Fibroblast of lung (primary cell): Measurements from ENCODE around the gene FUCA1. TPM values are rescaled to one million over a fixed set of nuclear protein-coding genes. Genes with fewer than 3 reads are reported as not detected.

Source experiments
- DNase-seq, 2 donors: peaks; one replicate each; pipeline versions ENCODE4 v3.0.0 to v3.0.0-alpha.2; 2010; ENCODE audit warnings: low read depth in 2 of 2
- H2AFZ ChIP-seq: 2 replicates; pipeline ENCODE4 v1.5.1; 2012; ENCODE audit warnings: low read length, control low read depth, inconsistent platforms
- H3K27ac ChIP-seq: 2 replicates; pipeline ENCODE4 v1.5.1; 2011; ENCODE audit warnings: low read length, control low read depth; ENCODE audit not compliant: insufficient read depth
- H3K27me3 ChIP-seq: 2 replicates; pipeline ENCODE4 v1.5.1; 2011; ENCODE audit warnings: mild to moderate bottlenecking, low read length; ENCODE audit not compliant: control insufficient read depth, insufficient read depth
- H3K36me3 ChIP-seq: 2 replicates; pipeline ENCODE4 v1.5.1; 2011; ENCODE audit warnings: low read length; ENCODE audit not compliant: control insufficient read depth, insufficient read depth
- H3K4me1 ChIP-seq: 2 replicates; pipeline ENCODE4 v1.5.1; 2011; ENCODE audit warnings: low read length; ENCODE audit not compliant: control insufficient read depth, insufficient read depth; ENCODE audit errors: extremely low read depth
- H3K4me2 ChIP-seq: 2 replicates; pipeline ENCODE4 v1.5.1; 2011; ENCODE audit warnings: low read length, control low read depth; ENCODE audit not compliant: insufficient read depth; ENCODE audit errors: extremely low read depth
- H3K4me3 ChIP-seq, 4 experiments: fragments of 200-600 bp in 1 of 4; sonication (generic) in 1 of 4; replicated peaks in 1 of 4; 2 replicates each; pipeline ENCODE4 v1.5.1; 2011 to 2016; ENCODE audit warnings: low read length in 4 of 4, low read depth in 3 of 4, mild to moderate bottlenecking in 3 of 4, control low read depth in 2 of 4, inconsistent platforms in 1 of 4, mixed read lengths in 1 of 4; ENCODE audit not compliant: insufficient read depth in 1 of 4; ENCODE audit errors: control extremely low read depth in 1 of 4
- H3K79me2 ChIP-seq: 2 replicates; pipeline ENCODE4 v1.5.1; 2012; ENCODE audit warnings: mild to moderate bottlenecking, low read length, inconsistent platforms; ENCODE audit not compliant: control insufficient read depth, insufficient read depth
- H3K9ac ChIP-seq: 2 replicates; pipeline ENCODE4 v1.5.1; 2011; ENCODE audit warnings: mild to moderate bottlenecking, low read length, control low read depth; ENCODE audit not compliant: insufficient read depth
- H3K9me3 ChIP-seq: 2 replicates; pipeline ENCODE4 v1.5.1; 2012; ENCODE audit warnings: low read depth, low read length; ENCODE audit not compliant: control insufficient read depth, insufficient read depth
- H4K20me1 ChIP-seq: 2 replicates; pipeline ENCODE4 v1.5.1; 2011; ENCODE audit warnings: low read length; ENCODE audit not compliant: control insufficient read depth, insufficient read depth; ENCODE audit errors: extremely low read depth
- CTCF ChIP-seq, 2 donors: IDR thresholded peaks in 1 of 2; conservative IDR thresholded peaks in 1 of 2; 1 replicate in 1 of 2; 2 replicates in 1 of 2; pipeline ENCODE4 v1.5.1; 2011 to 2012; ENCODE audit warnings: low read length in 2 of 2, control low read depth in 1 of 2, inconsistent platforms in 1 of 2, low read depth in 1 of 2, mild to moderate bottlenecking in 1 of 2
- EZH2 ChIP-seq: IDR thresholded peaks from 2 replicates; pipeline ENCODE4 v1.5.1; 2012; ENCODE audit warnings: low read length, control low read depth, mild to moderate bottlenecking; ENCODE audit errors: missing control alignments
- polyA minus RNA-seq: library from RNA; depleted of rRNA, polyadenylated mRNA; stranded (reverse); fragments of >200 nt; gene quantifications from 2 replicates; pipeline ENCODE4 v1.2.3, GENCODE V29; 2011; ENCODE audit warnings: low replicate concordance
- polyA plus RNA-seq, 2 donors: library from polyadenylated mRNA; depleted of rRNA in 1 of 2; stranded (reverse) in 1 of 2; unstranded in 1 of 2; fragments of >200 nt; gene quantifications; 2 replicates each; pipeline ENCODE4 v1.2.1, GENCODE V29; 2011 to 2012; ENCODE audit warnings: missing spikeins in 1 of 2
- total RNA-seq: library from RNA; depleted of rRNA; stranded (reverse); fragments of >200 nt; gene quantifications from 2 replicates; pipeline ENCODE4 v1.2.1, GENCODE V29; 2014

Gene FUCA1
- total RNA-seq (8.7 and 9.7 TPM in 2 replicates), polyA plus RNA-seq (4.1 and 5.9 TPM in 2 replicates), polyA minus RNA-seq (not detected in 2 replicates)
- 2.6 and 3.4 TPM in 2 replicates for polyA plus RNA-seq (2012)

DNA sequence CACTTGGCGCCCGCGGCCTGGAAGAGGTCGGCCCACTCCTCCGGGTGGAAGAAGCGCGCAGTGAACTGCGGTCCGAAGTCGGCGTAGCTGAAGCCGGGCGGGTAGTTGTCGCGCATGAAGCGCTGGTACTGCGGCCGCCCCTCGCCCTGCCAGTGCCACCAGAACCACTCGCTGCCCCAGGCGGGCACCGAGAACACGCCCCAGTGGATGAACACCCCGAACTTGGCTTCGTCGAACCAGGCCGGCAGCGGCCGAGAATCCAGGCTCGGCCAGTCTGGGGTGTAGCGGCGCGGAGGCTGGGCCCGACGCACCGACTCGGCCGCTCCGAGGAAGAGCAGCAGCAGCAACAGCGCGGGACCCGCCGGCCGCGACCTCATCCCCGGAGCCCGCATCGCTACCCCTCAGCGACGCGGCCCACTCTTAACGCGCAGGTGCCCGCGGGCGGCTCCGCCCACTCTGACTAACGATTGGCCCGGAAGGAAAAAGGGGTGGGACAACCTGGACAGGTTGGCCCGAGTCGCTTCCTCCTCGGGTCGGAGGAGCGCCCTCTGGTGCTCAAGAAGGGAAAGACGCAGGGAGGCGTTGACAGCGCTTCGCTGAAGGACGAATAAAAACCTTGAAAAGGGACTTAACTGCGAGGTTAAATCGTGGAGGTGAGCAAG, at the start of gene FUCA1:
Gene FUCA1 (minus strand): TSS at position 396 of the 662 bp plus-strand sequence. CDS start 4 bp downstream, at position 392.
- peak within 1 kb of the TSS; percentile 31 for H3K9ac ChIP-seq

DNA sequence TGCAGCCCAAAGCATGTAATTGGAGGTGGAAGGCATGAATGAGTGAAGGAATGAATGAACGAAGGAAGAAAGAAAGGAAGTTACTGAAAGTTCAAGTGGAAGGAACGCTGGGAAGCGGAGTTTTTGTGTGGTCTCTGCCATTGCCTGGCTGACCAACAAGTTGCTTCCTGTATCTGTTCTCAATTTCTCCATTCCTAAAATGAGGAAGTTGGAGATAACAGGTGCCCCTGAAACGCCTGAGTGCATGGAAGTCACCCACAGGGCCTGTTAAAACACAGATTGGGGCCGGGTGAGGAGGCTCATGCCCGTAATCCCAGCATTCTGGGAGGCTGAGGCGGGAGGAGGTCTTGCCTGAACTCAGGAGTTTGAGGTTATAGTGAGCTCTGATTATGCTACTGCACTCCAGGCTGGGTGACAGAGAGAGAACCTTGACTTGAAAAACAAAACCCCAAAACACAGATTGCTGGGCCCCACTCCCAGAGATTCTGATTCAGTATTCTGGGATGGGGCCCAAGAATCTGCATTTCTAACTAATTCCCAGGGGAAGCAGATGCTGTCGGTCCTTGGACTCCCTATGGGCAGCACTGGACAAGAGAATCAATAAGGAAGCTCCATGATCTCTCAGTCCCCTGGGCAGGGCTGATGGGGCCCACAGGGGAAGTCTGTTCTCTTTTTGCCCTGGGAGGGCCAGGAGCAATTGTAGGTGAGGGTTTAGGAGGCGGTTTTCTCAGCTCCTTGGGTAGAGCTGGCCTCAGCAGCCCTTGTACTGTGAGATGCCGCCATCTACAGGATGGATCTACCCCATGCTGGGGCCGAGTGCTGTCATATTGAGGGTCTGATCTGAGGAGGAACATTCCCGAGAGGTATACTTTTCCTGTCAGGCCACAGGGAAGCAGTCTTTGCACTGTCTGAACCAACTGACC, 48.4 kb upstream of the FUCA1 start:
- Histone ChIP-seq H3K27me3 (no peaks in the 10 kb centered on the region), H2AFZ (no peak overlapping the region)

More for the DNA sequence above, at the start of gene FUCA1:
- H3K4me1 ChIP-seq, result no peaks in the 10 kb centered on the region
- TF ChIP-seq EZH2, result peak; percentile 50
- TF ChIP-seq CTCF (conservative IDR thresholded peaks at IDR 0.05 in 1 of 2, IDR thresholded peaks at IDR 0.05 in 1 of 2; ENCODE audit: low read depth in 1 of 2, low read length in 2 of 2), result peak; percentile 90 to 93
- H3K36me3 ChIP-seq, result no peaks in the 10 kb centered on the region
- H3K4me3 ChIP-seq, result peak within 1 kb of the TSS; percentile 59 to 71 (median 66)
- DNase-seq, result peak; percentile 80 to 83
- H2AFZ ChIP-seq, result peak within 1 kb of the TSS; percentile 93
- H3K27ac ChIP-seq, result no peak within 1 kb of the TSS
- peak within 1 kb of the TSS; percentile 96 for H3K4me2 ChIP-seq
- no peaks in the 10 kb centered on the region for H4K20me1 ChIP-seq
- H3K79me2 ChIP-seq, result no peaks in the 10 kb centered on the region
- H3K27me3 ChIP-seq, result peaks cover 11% of the 10 kb centered on the region
- H3K9me3 ChIP-seq, result no peaks in the 10 kb centered on the region

More for the DNA sequence above, 48.4 kb upstream of the FUCA1 start:
- DNase-seq, result peak; percentile 60 to 68
- Histone ChIP-seq H3K4me2 (no peak overlapping the region), H3K27ac (no peak overlapping the region), H3K79me2 (no peaks in the 10 kb centered on the region), H3K9me3 (no peaks in the 10 kb centered on the region), H3K36me3 (no peaks in the 10 kb centered on the region), H3K4me3 (no peak overlapping the region), H3K4me1 (no peaks in the 10 kb centered on the region), H4K20me1 (no peaks in the 10 kb centered on the region), H3K9ac (no peak overlapping the region)
- TF ChIP-seq EZH2 (no peak), CTCF (conservative IDR thresholded peaks at IDR 0.05 in 1 of 2, IDR thresholded peaks at IDR 0.05 in 1 of 2; ENCODE audit: low read depth in 1 of 2, low read length in 2 of 2) (peak; percentile 61 to 66)
